HL-60 (cell line): Measurements from ENCODE around the gene NMT1.

ENCODE experiments used
- DNase-seq, 2 experiments: peaks; one replicate each; pipeline ENCODE4 v3.0.0-alpha.2; 2010 to 2020; ENCODE audit warnings: low read depth in 1 of 2, low spot score in 1 of 2
- H3K27ac ChIP-seq: fragments of 250-450 bp; sonication (Bioruptor Pico); replicated peaks from 2 replicates; pipeline ENCODE4 v1.5.1; 2020; ENCODE audit warnings: mild to moderate bottlenecking, moderate library complexity
- H3K27me3 ChIP-seq: fragments of 250-450 bp; sonication (Bioruptor Pico); 2 replicates; pipeline ENCODE4 v1.5.1; 2021; ENCODE audit warnings: mild to moderate bottlenecking, moderate library complexity; ENCODE audit not compliant: insufficient read depth, poor library complexity, severe bottlenecking
- H3K4me3 ChIP-seq: replicated peaks from 2 replicates; pipeline ENCODE4 v1.5.1; 2011; ENCODE audit warnings: mild to moderate bottlenecking, control low read depth, low read length; ENCODE audit not compliant: insufficient read depth
- CTCF ChIP-seq: IDR thresholded peaks from one replicate; pipeline ENCODE4 v1.5.1; 2011; ENCODE audit warnings: low read length, control low read depth, inconsistent platforms; ENCODE audit not compliant: insufficient read depth
- GABPA ChIP-seq: IDR thresholded peaks from 2 replicates; pipeline ENCODE4 v1.6.1; 2012; ENCODE audit warnings: low read depth
- POLR2AphosphoS5 ChIP-seq: IDR thresholded peaks from 2 replicates; pipeline ENCODE4 v1.6.1; 2012; ENCODE audit warnings: low read depth
- REST ChIP-seq: IDR thresholded peaks from 2 replicates; pipeline ENCODE4 v1.6.1; 2012; ENCODE audit warnings: low read depth; ENCODE audit not compliant: insufficient replicate concordance
- SPI1 ChIP-seq: IDR thresholded peaks from 2 replicates; pipeline ENCODE4 v1.6.1; 2012; ENCODE audit warnings: low read depth, mild to moderate bottlenecking, borderline replicate concordance

The NMT1 gene

DNA sequence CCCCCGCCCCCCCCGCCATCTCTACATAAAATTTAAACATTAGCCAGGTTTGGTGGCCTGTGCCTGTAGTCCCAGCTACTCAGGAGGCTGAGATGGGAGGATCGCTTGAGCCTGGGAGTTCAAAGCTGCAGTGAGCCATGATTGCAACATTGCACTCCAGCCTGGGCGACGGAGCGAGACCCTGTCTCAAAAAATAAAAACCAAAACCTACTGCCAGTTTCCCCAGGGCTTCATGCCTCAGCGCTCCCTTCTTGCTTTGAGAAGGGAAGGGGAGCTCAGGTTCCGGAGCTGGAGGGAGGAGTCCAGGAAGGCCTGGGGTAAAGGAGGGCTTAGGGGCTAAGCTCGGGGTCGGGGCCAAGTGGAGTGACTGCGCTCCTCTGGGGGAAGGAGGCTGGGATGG, 50.7 kb downstream of the NMT1 start:
- TF ChIP-seq CTCF (no peak), GABPA (no peak), REST (no peak), SPI1 (no peak), POLR2AphosphoS5 (no peak)
- Histone ChIP-seq H3K27me3 (no peaks in the 10 kb centered on the region), H3K27ac (no peak overlapping the region), H3K4me3 (no peak overlapping the region)
- DNase-seq: no peak

GRCh38 chr17:45112559-45113423, 51.7 kb downstream of the NMT1 start:
- H3K27ac ChIP-seq: no peak overlapping the region
- TF ChIP-seq REST (no peak), POLR2AphosphoS5 (no peak), GABPA (no peak), CTCF (no peak), SPI1 (no peak)
- no peaks in the 10 kb centered on the region for H3K27me3 ChIP-seq

GRCh38 chr17:45113424-45113754, 52.3 kb downstream of the NMT1 start:
- no peak overlapping the region for H3K27ac ChIP-seq
- TF ChIP-seq POLR2AphosphoS5: no peak
- no peak for TF ChIP-seq SPI1
- TF ChIP-seq REST: no peak
- no peak for TF ChIP-seq CTCF
- TF ChIP-seq GABPA: no peak
- DNase-seq: no peak
- H3K27me3 ChIP-seq: no peaks in the 10 kb centered on the region
- H3K4me3 ChIP-seq: no peak overlapping the region

More at GRCh38 chr17:45112559-45113423, 51.7 kb downstream of the NMT1 start:
- H3K4me3 ChIP-seq: no peak overlapping the region
- DNase-seq: no peak
